Dendritic cell treated with granulocyte-macrophage colony-stimulating factor and Interleukin-4, amounts not matched to agents 40 ng/mL and 50 ng/mL, for 4 days (primary cell): Measurements from ENCODE around the gene TMEM30A.

Experiments used
- H3K27ac Mint-ChIP-seq: one replicate; pipeline ENCODE4 v1.8.0; 2022; ENCODE audit warnings: mild to moderate bottlenecking, mixed read lengths
- H3K27me3 Mint-ChIP-seq: one replicate; pipeline ENCODE4 v1.8.0; 2022; ENCODE audit warnings: mild to moderate bottlenecking, mixed read lengths
- H3K36me3 Mint-ChIP-seq: one replicate; pipeline ENCODE4 v1.8.0; 2022; ENCODE audit warnings: low read depth, mixed read lengths
- H3K4me1 Mint-ChIP-seq: one replicate; pipeline ENCODE4 v1.8.0; 2022; ENCODE audit warnings: low read depth, mixed read lengths
- H3K4me3 Mint-ChIP-seq: one replicate; pipeline ENCODE4 v1.8.0; 2022; ENCODE audit warnings: mild to moderate bottlenecking, moderate library complexity, mixed read lengths
- H3K9me3 Mint-ChIP-seq: one replicate; pipeline ENCODE4 v1.8.0; 2022; ENCODE audit warnings: mixed read lengths
- intact Hi-C: fragments of 100-400 bp; cut with micrococcal nuclease; formaldehyde crosslinking; loops from one replicate; pipeline ENCODE4 v1.15.0; 2022

Gene TMEM30A

DNA sequence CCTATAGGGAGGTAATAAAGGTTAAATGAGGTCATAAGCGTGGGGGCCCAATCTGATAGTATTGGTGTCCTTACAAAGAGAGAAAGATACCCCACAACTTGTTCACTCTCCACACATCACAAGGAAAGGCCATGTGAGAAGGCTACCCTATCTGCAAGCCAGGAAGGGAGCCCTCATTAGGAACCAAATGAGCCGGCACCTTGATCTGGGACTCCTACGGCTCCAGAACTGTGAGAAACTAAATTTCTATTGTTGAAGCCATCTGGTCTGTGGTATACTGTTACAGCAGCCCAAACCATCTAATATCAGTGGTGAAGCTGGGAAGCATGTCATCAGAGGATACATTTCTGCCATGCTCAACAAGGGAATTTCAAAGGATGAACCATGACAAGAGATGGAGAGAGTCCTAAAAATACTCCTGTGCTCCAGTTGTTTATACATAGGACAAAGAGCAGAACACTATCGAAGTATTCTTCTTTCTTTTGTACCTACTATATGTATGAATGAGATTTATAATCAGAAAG is 51.4 kb downstream of the TMEM30A start:
- Mint-ChIP-seq H3K4me3 (no peak overlapping the region), H3K4me1 (no peaks in the 10 kb centered on the region), H3K27ac (no peak overlapping the region)

GRCh38 chr6:75230484-75231325 is 53.9 kb downstream of the TMEM30A start:
- Mint-ChIP-seq H3K4me1 (no peaks in the 10 kb centered on the region), H3K27ac (no peak overlapping the region)

More for the DNA sequence above, 51.4 kb downstream of the TMEM30A start:
- H3K36me3 Mint-ChIP-seq, result peaks cover 19% of the 10 kb centered on the region
- intact Hi-C loops, result no loop called here
- no peaks in the 10 kb centered on the region for H3K9me3 Mint-ChIP-seq
- H3K27me3 Mint-ChIP-seq, result no peaks in the 10 kb centered on the region

DNA sequence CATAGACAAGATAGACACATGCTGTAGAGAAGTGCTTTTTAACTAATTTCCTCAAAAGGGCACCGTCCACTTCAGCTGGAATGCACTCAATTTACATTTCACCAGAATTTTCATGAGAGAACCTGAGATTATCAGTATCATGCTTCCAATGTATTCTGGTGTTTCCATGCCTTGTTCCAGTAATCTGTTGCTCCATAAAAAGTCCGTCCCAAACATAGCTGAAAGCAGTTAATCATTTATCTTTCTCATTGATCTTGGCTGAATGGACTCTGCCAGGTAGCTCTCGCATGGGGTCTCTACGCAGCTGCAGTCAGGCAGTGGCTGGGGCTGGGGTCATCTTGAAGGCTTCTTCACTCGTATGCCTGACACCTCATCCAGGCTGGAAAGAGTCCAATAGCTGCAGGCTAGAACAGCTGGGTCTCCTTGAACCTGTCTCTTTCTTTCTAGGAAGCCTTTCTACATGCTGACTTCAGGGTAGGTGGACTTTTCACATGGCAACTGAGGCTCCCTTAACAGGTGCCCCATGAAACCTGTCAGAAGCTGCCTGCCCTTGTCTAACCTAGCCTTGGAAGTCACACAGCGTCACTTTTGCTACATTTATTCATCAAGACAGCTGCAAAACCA is 60.2 kb downstream of the TMEM30A start:
- no peaks in the 10 kb centered on the region for H3K36me3 Mint-ChIP-seq
- no peaks in the 10 kb centered on the region for H3K4me1 Mint-ChIP-seq
- H3K4me3 Mint-ChIP-seq, result no peak overlapping the region
- intact Hi-C loops, result no loop called here
- H3K9me3 Mint-ChIP-seq, result no peaks in the 10 kb centered on the region
- H3K27me3 Mint-ChIP-seq, result peaks cover 8% of the 10 kb centered on the region
- no peak overlapping the region for H3K27ac Mint-ChIP-seq

More at GRCh38 chr6:75230484-75231325, 53.9 kb downstream of the TMEM30A start:
- Mint-ChIP-seq H3K27me3 (no peaks in the 10 kb centered on the region), H3K9me3 (no peaks in the 10 kb centered on the region), H3K36me3 (no peaks in the 10 kb centered on the region), H3K4me3 (no peak overlapping the region)
- intact Hi-C loops, result no loop called here

GRCh38 chr6:75223428-75223827 is 61.2 kb downstream of the TMEM30A start:
- H3K36me3 Mint-ChIP-seq, result no peaks in the 10 kb centered on the region

DNA sequence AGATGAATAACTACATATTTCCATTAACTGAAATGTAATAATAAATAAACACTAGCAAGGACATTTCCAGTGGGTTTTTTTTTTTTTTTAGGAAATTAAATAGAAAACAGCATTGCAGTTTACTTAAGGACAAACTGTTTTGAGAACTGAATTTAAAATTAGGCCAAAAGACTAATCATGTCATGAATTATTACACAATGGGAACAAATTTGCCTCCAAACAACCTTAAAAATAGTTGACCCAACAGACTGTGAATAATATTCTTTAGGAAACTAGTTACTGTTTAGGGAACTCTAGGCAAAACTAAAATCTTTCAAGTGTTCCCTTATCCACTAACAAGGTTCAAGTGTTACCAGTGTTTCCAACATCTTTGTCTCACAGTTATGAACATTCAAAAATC is 62.3 kb downstream of the TMEM30A start:
- Mint-ChIP-seq H3K27ac (no peak overlapping the region), H3K4me3 (no peak overlapping the region), H3K4me1 (no peaks in the 10 kb centered on the region), H3K36me3 (no peaks in the 10 kb centered on the region), H3K27me3 (peaks cover 14% of the 10 kb centered on the region), H3K9me3 (no peaks in the 10 kb centered on the region)
- intact Hi-C loops, result no loop called here

More at GRCh38 chr6:75223428-75223827, 61.2 kb downstream of the TMEM30A start:
- Mint-ChIP-seq H3K4me3 (no peak overlapping the region), H3K4me1 (no peaks in the 10 kb centered on the region), H3K27ac (no peak overlapping the region), H3K27me3 (peaks cover 12% of the 10 kb centered on the region), H3K9me3 (no peaks in the 10 kb centered on the region)
- intact Hi-C loops, result no loop called here

- Mint-ChIP-seq H3K4me1 (no peaks in the 10 kb centered on the region), H3K9me3 (no peaks in the 10 kb centered on the region), H3K36me3 (no peaks in the 10 kb centered on the region), H3K27ac (no peak overlapping the region), H3K4me3 (no peak overlapping the region), H3K27me3 (peaks cover 14% of the 10 kb centered on the region)
- intact Hi-C loops, result no loop called here
Observed at GRCh38 chr6:75221116-75221515, 63.5 kb downstream of the TMEM30A start.

DNA sequence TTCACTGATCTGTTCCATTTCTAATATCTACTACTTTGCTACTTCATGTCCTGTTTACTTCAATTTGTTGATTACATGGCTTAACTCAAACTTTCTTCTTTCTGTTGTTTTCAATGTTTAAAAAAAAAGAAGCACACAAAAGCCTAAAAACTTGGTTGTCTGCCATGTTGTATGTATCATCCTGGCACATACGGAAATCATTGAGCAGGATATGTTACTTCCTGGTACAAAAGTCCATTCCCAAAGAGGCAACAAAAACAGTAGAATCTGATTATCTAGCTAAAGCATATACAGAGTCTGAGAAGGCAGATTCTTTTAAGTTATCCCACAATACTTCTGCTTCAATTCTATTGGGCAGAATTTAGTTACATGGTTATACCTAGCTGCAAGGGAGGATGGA is 64.2 kb downstream of the TMEM30A start:
- H3K4me1 Mint-ChIP-seq, result no peaks in the 10 kb centered on the region
- no peak overlapping the region for H3K4me3 Mint-ChIP-seq
- H3K27ac Mint-ChIP-seq, result no peak overlapping the region
- intact Hi-C loops, result no loop called here
- peaks cover 14% of the 10 kb centered on the region for H3K27me3 Mint-ChIP-seq
- no peaks in the 10 kb centered on the region for H3K36me3 Mint-ChIP-seq
- no peaks in the 10 kb centered on the region for H3K9me3 Mint-ChIP-seq

GRCh38 chr6:75219263-75219662 is 65.3 kb downstream of the TMEM30A start:
- H3K36me3 Mint-ChIP-seq, result no peaks in the 10 kb centered on the region
- peaks cover 11% of the 10 kb centered on the region for H3K27me3 Mint-ChIP-seq
- H3K9me3 Mint-ChIP-seq, result no peaks in the 10 kb centered on the region
- intact Hi-C loops, result loop anchor here (10.0 kb wide), 1 partner anchor 1544 kb away; no protein-coding TSS in a partner anchor
- H3K4me3 Mint-ChIP-seq, result no peak overlapping the region
- no peaks in the 10 kb centered on the region for H3K4me1 Mint-ChIP-seq
- H3K27ac Mint-ChIP-seq, result no peak overlapping the region

GRCh38 chr6:75217193-75217592 is 67.4 kb downstream of the TMEM30A start:
- H3K9me3 Mint-ChIP-seq, result no peaks in the 10 kb centered on the region
- no peaks in the 10 kb centered on the region for H3K36me3 Mint-ChIP-seq
- intact Hi-C loops, result loop anchor here (10.0 kb wide), 1 partner anchor 1542 kb away; no protein-coding TSS in a partner anchor
- H3K27me3 Mint-ChIP-seq, result peaks cover 12% of the 10 kb centered on the region
- H3K4me3 Mint-ChIP-seq, result no peak overlapping the region
- H3K4me1 Mint-ChIP-seq, result no peaks in the 10 kb centered on the region
- H3K27ac Mint-ChIP-seq, result no peak overlapping the region

DNA sequence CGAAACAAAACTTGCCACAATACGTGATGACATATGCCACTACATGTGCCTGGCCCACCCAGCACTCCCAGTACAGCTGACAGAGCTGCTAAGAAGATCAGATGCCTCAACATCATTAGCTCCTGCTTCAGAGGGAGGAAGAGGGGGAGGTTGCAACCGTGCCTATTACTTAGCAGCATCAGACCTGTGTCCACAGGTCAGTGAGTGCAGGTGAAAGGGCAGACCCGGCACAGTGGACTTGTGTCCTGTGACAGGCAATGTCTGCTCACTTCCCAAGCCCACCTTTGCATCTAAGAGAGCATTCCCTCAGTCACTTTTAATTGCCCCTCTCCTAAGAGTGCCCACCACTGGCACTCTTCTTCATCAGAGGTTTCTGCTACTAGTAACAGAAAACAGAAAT is 69.3 kb downstream of the TMEM30A start:
- H3K27me3 Mint-ChIP-seq, result peaks cover 15% of the 10 kb centered on the region
- no peak overlapping the region for H3K27ac Mint-ChIP-seq
- intact Hi-C loops, result loop anchor here (10.0 kb wide), 1 partner anchor 1540 kb away; no protein-coding TSS in a partner anchor
- H3K4me1 Mint-ChIP-seq, result no peaks in the 10 kb centered on the region
- H3K36me3 Mint-ChIP-seq, result no peaks in the 10 kb centered on the region
- no peaks in the 10 kb centered on the region for H3K9me3 Mint-ChIP-seq
- no peak overlapping the region for H3K4me3 Mint-ChIP-seq

DNA sequence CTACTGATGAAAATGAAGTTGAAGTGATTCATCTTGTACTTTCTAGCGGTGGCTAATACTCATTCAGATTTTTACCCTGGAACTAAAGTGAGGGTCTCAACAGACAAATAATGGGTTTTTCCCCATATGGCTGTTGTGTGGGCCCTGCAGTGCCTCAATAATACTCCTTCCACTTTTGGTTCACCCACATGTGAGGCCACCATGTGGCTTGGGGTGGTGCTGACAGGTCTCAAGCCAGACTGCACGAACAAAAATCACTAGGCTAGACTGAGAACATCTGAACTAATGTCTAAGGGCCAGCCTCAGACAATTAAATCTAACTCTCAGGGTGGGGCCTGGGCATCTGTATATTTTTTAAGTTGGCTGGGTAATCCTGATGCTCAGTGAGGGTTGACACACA is 70.9 kb downstream of the TMEM30A start:
- H3K27ac Mint-ChIP-seq, result no peak overlapping the region
- peaks cover 22% of the 10 kb centered on the region for H3K27me3 Mint-ChIP-seq
- no peaks in the 10 kb centered on the region for H3K9me3 Mint-ChIP-seq
- H3K36me3 Mint-ChIP-seq, result no peaks in the 10 kb centered on the region
- intact Hi-C loops, result loop anchor here (10.0 kb wide), 1 partner anchor 1539 kb away; no protein-coding TSS in a partner anchor
- no peak overlapping the region for H3K4me3 Mint-ChIP-seq
- H3K4me1 Mint-ChIP-seq, result peaks cover 5% of the 10 kb centered on the region

- intact Hi-C loops, result loop anchor here (10.0 kb wide), 1 partner anchor 1538 kb away; no protein-coding TSS in a partner anchor
- no peaks in the 10 kb centered on the region for H3K36me3 Mint-ChIP-seq
- peaks cover 11% of the 10 kb centered on the region for H3K4me1 Mint-ChIP-seq
- H3K27me3 Mint-ChIP-seq, result peaks cover 28% of the 10 kb centered on the region
- no peak overlapping the region for H3K27ac Mint-ChIP-seq
- H3K4me3 Mint-ChIP-seq, result no peak overlapping the region
- no peaks in the 10 kb centered on the region for H3K9me3 Mint-ChIP-seq
Observed at GRCh38 chr6:75213112-75213511, 71.5 kb downstream of the TMEM30A start.

DNA sequence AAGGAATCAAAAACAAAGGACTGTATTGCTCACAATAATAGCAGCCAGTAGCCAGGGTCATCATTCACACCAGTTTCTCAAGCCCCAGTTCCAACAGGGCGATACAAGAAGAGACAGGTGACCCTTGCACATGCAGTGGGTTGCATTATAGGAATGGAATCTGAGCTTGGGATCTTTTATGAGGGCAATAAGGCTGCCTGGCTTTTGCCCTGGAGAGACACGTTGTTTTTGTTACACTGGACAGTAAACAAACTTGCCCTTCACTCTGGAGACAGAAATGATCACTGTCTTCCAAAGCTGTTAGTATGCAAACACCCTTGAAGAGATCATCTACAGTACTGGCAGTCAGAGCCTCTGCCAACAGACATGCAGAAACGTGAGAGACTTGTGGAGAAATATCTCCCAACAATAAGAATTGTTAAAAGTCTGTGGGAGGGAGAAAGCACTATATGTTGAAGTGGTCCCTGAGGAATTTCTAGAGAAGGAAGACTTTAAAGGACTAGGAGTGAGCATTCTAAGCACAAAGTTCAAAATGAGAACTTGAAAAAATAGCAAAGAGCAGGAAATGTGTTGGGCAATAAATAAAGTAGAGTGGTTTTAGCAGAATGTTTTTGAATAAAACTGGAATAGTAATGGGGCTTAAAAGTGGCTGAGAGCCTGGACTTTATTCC is 72.5 kb downstream of the TMEM30A start:
- H3K27me3 Mint-ChIP-seq, result peaks cover 36% of the 10 kb centered on the region
- intact Hi-C loops, result loop anchor here (10.0 kb wide), 1 partner anchor 1537 kb away; no protein-coding TSS in a partner anchor
- no peak overlapping the region for H3K27ac Mint-ChIP-seq
- no peaks in the 10 kb centered on the region for H3K36me3 Mint-ChIP-seq
- no peaks in the 10 kb centered on the region for H3K9me3 Mint-ChIP-seq
- no peak overlapping the region for H3K4me3 Mint-ChIP-seq
- peaks cover 21% of the 10 kb centered on the region for H3K4me1 Mint-ChIP-seq
